ENCODE results near the gene PRPF6.

PRPF6 gene

GRCh38 chr20:63978319-63979228, 2.4 kb upstream of the PRPF6 start:
- no peak for DNase-seq (ENCODE audit: low read depth, low spot score)
- no peaks in the 10 kb centered on the region for H3K27me3 ChIP-seq (ENCODE audit: control insufficient read depth, insufficient read depth, low read length)
- no CpG with 5 or more reads among the region's 52 CpGs for WGBS (ENCODE audit: insufficient coverage, insufficient read length)
- H3K27ac ChIP-seq (ENCODE audit: low read length), result no peak overlapping the region
- peak overlapping the region; percentile 76 for H3K4me3 ChIP-seq (ENCODE audit: low read length)
- no peaks in the 10 kb centered on the region for H3K9me3 ChIP-seq (ENCODE audit: control insufficient read depth, insufficient read depth, low read length)
- peaks cover 5% of the 10 kb centered on the region; the same call in 1 of the 2 replicates for H3K4me1 ChIP-seq (ENCODE audit: control insufficient read depth, insufficient read depth, low read length)
- no peaks in the 10 kb centered on the region for H3K36me3 ChIP-seq (ENCODE audit: control insufficient read depth, insufficient read depth, low read length)

DNA sequence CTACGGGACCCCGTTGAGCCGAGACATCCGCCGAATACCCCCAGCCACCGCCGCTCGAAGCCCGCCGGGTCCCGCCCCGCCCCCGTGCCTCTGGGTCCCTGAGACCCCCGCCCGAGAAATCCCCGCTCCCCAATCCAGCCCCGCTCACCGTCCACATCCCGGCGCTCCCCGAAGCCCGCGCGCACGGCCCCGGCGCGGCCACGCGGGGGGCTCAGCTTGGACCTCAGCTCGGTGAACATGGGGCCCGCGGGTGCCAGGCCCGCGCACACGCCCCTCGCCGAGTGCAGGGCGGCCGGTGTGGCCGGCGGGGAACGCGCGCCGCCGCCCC, 1.7 kb upstream of the PRPF6 start:
- no peak for DNase-seq (ENCODE audit: low read depth, low spot score)
- Histone ChIP-seq H3K27ac (ENCODE audit: low read length) (no peak overlapping the region), H3K4me1 (ENCODE audit: control insufficient read depth, insufficient read depth, low read length) (peaks cover 5% of the 10 kb centered on the region; the same call in 1 of the 2 replicates), H3K9me3 (ENCODE audit: control insufficient read depth, insufficient read depth, low read length) (no peaks in the 10 kb centered on the region), H3K4me3 (ENCODE audit: low read length) (peak overlapping the region; percentile 76), H3K36me3 (ENCODE audit: control insufficient read depth, insufficient read depth, low read length) (no peaks in the 10 kb centered on the region), H3K27me3 (ENCODE audit: control insufficient read depth, insufficient read depth, low read length) (no peaks in the 10 kb centered on the region)
- no CpG with 5 or more reads among the region's 47 CpGs for WGBS (ENCODE audit: insufficient coverage, insufficient read length)

- DNase-seq (ENCODE audit: low read depth, low spot score), result no peak
- Histone ChIP-seq H3K27ac (ENCODE audit: low read length) (no peak within 1 kb of the TSS), H3K36me3 (ENCODE audit: control insufficient read depth, insufficient read depth, low read length) (no peaks in the 10 kb centered on the region; the same call in 1 of the 2 replicates), H3K4me1 (ENCODE audit: control insufficient read depth, insufficient read depth, low read length) (peaks cover 5% of the 10 kb centered on the region; the same call in 1 of the 2 replicates), H3K9me3 (ENCODE audit: control insufficient read depth, insufficient read depth, low read length) (no peaks in the 10 kb centered on the region), H3K27me3 (ENCODE audit: control insufficient read depth, insufficient read depth, low read length) (no peaks in the 10 kb centered on the region), H3K4me3 (ENCODE audit: low read length) (peak within 1 kb of the TSS; percentile 76)
- WGBS (ENCODE audit: insufficient coverage, insufficient read length), result no CpG with 5 or more reads among the region's 52 CpGs
These were observed 1.2 kb upstream of the PRPF6 start, which contains the start of gene SAMD10 for GRCh38 chr20:63979557-63980316. TSS of gene SAMD10 (minus strand) at chr20:63979642. CDS start at chr20:63979467, 175 bp downstream.

DNA sequence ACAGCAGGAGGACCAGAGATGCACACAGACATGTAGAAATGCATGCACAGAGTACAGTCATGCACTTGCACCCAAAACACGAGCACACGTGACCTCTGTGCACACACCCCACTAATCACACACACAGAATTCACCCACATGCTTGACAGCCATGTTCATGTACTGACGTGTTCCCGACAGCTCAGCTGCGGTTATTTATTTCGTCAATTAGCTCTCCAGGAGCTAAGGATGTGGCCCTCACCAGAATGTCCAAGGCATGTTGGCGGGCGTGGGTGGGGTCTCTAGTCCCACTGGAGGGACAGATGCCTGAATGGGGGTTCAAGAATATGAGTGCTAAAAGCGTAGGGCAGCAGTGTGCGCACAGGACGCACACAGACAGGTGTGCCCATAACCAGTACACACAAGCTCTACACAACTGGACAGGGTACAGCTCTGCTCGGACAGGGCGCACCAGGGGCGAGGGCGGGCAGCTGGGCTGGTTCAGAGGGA, 571 bp upstream of the PRPF6 start:
- Histone ChIP-seq H3K27ac (ENCODE audit: low read length) (no peak overlapping the region), H3K9me3 (ENCODE audit: control insufficient read depth, insufficient read depth, low read length) (no peaks in the 10 kb centered on the region), H3K27me3 (ENCODE audit: control insufficient read depth, insufficient read depth, low read length) (no peaks in the 10 kb centered on the region), H3K36me3 (ENCODE audit: control insufficient read depth, insufficient read depth, low read length) (no peaks in the 10 kb centered on the region; the same call in 1 of the 2 replicates), H3K4me3 (ENCODE audit: low read length) (no peak overlapping the region; the same call in 1 of the 2 replicates), H3K4me1 (ENCODE audit: control insufficient read depth, insufficient read depth, low read length) (peaks cover 5% of the 10 kb centered on the region; the same call in 1 of the 2 replicates)
- DNase-seq (ENCODE audit: low read depth, low spot score), result no peak
- WGBS (ENCODE audit: insufficient coverage, insufficient read length), result no CpG with 5 or more reads among the region's 15 CpGs

DNA sequence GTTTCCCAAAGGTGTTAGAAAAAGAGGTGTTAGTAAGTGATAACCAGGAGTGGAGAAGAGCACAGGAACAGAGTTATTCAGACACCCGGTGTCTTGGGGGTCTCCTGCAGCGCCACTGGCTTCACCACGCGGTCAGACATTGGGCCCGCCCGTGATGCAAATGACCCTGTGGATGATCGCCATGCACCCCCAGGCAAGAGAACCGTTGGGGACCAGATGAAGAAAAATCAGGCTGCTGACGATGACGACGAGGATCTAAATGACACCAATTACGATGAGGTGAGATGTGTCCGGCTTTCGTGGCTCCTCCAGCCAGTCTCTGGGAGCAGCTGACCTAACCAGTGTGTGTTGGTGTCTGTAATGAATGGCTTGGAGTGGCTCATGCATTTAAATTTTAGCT, 2.0 kb downstream of the PRPF6 start:
- no peak for DNase-seq (ENCODE audit: low read depth, low spot score)
- Histone ChIP-seq H3K36me3 (ENCODE audit: control insufficient read depth, insufficient read depth, low read length) (peaks cover 3% of the 10 kb centered on the region; the same call in 1 of the 2 replicates), H3K9me3 (ENCODE audit: control insufficient read depth, insufficient read depth, low read length) (no peaks in the 10 kb centered on the region), H3K27me3 (ENCODE audit: control insufficient read depth, insufficient read depth, low read length) (no peaks in the 10 kb centered on the region), H3K4me3 (ENCODE audit: low read length) (no peak overlapping the region), H3K27ac (ENCODE audit: low read length) (no peak overlapping the region), H3K4me1 (ENCODE audit: control insufficient read depth, insufficient read depth, low read length) (peaks cover 5% of the 10 kb centered on the region; the same call in 1 of the 2 replicates)
- WGBS (ENCODE audit: insufficient coverage, insufficient read length), result no CpG with 5 or more reads among the region's 14 CpGs

- H3K4me1 ChIP-seq (ENCODE audit: control insufficient read depth, insufficient read depth, low read length), result no peaks in the 10 kb centered on the region
- no peak overlapping the region for H3K27ac ChIP-seq (ENCODE audit: low read length)
- peaks cover 38% of the 10 kb centered on the region for H3K36me3 ChIP-seq (ENCODE audit: control insufficient read depth, insufficient read depth, low read length)
- H3K27me3 ChIP-seq (ENCODE audit: control insufficient read depth, insufficient read depth, low read length), result no peaks in the 10 kb centered on the region
- no peak for DNase-seq (ENCODE audit: low read depth, low spot score)
- H3K4me3 ChIP-seq (ENCODE audit: low read length), result no peak overlapping the region
- no CpG with 5 or more reads among the region's 12 CpGs for WGBS (ENCODE audit: insufficient coverage, insufficient read length)
- H3K9me3 ChIP-seq (ENCODE audit: control insufficient read depth, insufficient read depth, low read length), result no peaks in the 10 kb centered on the region
These were observed 20.0 kb downstream of the PRPF6 start for GRCh38 chr20:64000906-64001305.

DNA sequence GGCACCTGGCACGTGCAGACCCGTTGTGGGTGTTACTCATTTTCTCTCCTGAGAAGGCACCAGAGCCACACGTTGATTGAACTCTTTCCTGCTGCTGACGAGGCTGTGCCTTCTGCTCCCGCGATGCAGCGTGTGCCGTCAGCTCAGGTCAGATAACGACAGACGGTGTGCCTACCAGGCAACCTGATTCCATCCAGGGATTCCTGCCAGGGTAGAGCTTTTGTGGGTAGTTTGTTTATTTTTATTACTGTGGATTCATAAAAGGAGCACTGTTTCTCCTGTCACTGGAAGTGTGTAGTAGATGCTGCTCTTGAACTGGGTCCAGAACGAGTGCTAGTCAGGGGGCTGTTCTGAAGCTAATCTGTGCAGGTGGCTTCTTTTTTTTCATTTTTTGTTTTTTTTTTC, 20.7 kb downstream of the PRPF6 start:
- Histone ChIP-seq H3K27ac (ENCODE audit: low read length) (no peak overlapping the region), H3K36me3 (ENCODE audit: control insufficient read depth, insufficient read depth, low read length) (peaks cover 37% of the 10 kb centered on the region), H3K4me1 (ENCODE audit: control insufficient read depth, insufficient read depth, low read length) (no peaks in the 10 kb centered on the region), H3K9me3 (ENCODE audit: control insufficient read depth, insufficient read depth, low read length) (no peaks in the 10 kb centered on the region), H3K27me3 (ENCODE audit: control insufficient read depth, insufficient read depth, low read length) (no peaks in the 10 kb centered on the region), H3K4me3 (ENCODE audit: low read length) (no peak overlapping the region)
- no peak for DNase-seq (ENCODE audit: low read depth, low spot score)
- no CpG with 5 or more reads among the region's 11 CpGs for WGBS (ENCODE audit: insufficient coverage, insufficient read length)

DNA sequence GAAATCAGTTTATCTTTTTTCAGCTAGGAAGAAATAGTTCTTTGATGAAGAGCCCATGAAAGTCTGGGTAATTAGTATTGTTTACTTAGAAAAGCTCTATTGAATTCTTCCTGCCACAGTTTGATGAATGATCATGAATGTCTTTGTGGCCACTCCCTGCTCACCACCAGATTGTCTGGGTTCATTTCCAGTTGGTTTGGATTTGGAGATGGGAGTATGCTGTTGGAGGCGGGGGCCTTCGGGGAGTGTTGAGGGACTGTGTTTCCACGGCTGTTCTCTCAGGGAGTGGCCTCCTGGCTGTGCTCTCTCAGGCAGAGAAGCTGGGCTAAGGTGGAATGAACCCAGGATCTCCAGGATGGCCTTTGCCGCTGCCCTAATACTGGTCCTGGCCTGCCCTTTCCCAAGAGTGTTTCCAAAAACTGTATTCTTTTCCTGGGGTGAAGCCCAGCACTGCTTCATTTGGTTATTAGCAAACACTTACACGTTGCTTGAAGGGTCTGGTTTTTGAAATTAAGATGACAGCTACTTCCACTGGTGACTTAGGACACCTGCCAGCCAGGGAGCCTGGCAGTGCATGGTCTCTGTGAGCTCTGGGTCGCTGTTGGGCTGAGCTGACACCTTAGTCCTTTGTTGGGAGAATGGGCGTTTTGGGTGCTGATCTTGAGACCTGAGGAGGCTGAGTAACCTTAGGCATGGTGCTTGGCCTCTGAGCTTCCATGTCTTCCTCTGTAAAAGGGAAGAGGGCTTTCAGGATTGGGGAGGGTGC, 23.2 kb downstream of the PRPF6 start:
- no CpG with 5 or more reads among the region's 7 CpGs for WGBS (ENCODE audit: insufficient coverage, insufficient read length)
- Histone ChIP-seq H3K4me3 (ENCODE audit: low read length) (no peak overlapping the region), H3K36me3 (ENCODE audit: control insufficient read depth, insufficient read depth, low read length) (peaks cover 33% of the 10 kb centered on the region), H3K27me3 (ENCODE audit: control insufficient read depth, insufficient read depth, low read length) (no peaks in the 10 kb centered on the region), H3K27ac (ENCODE audit: low read length) (no peak overlapping the region), H3K9me3 (ENCODE audit: control insufficient read depth, insufficient read depth, low read length) (no peaks in the 10 kb centered on the region), H3K4me1 (ENCODE audit: control insufficient read depth, insufficient read depth, low read length) (no peaks in the 10 kb centered on the region)
- DNase-seq (ENCODE audit: low read depth, low spot score), result no peak

GRCh38 chr20:64005394-64005793, 24.5 kb downstream of the PRPF6 start:
- no CpG with 5 or more reads among the region's 6 CpGs for WGBS (ENCODE audit: insufficient coverage, insufficient read length)
- Histone ChIP-seq H3K9me3 (ENCODE audit: control insufficient read depth, insufficient read depth, low read length) (no peaks in the 10 kb centered on the region), H3K27me3 (ENCODE audit: control insufficient read depth, insufficient read depth, low read length) (no peaks in the 10 kb centered on the region), H3K27ac (ENCODE audit: low read length) (no peak overlapping the region), H3K4me3 (ENCODE audit: low read length) (no peak overlapping the region), H3K4me1 (ENCODE audit: control insufficient read depth, insufficient read depth, low read length) (no peaks in the 10 kb centered on the region), H3K36me3 (ENCODE audit: control insufficient read depth, insufficient read depth, low read length) (peaks cover 27% of the 10 kb centered on the region)
- DNase-seq (ENCODE audit: low read depth, low spot score), result no peak

DNA sequence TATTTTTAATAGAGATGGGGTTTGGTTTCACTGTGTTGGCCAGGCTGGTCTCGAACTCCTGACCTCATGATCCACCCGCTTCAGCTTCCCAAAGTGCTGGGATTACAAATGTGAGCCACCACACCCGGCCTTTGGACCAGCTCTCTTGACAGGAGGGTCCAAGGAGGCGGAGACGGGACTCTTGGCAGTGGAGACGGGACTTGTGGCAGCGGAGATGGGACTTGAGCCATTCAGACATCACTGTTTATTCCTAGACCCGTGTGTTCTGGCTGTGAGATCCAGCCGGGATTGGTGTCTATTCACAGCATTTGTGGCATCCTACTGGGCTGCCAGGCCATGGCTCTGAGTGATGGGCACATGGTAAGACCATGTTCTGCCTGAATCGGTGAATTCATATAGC, 25.6 kb downstream of the PRPF6 start:
- Histone ChIP-seq H3K4me1 (ENCODE audit: control insufficient read depth, insufficient read depth, low read length) (no peaks in the 10 kb centered on the region), H3K36me3 (ENCODE audit: control insufficient read depth, insufficient read depth, low read length) (peaks cover 30% of the 10 kb centered on the region), H3K4me3 (ENCODE audit: low read length) (no peak overlapping the region), H3K27me3 (ENCODE audit: control insufficient read depth, insufficient read depth, low read length) (no peaks in the 10 kb centered on the region), H3K9me3 (ENCODE audit: control insufficient read depth, insufficient read depth, low read length) (no peaks in the 10 kb centered on the region), H3K27ac (ENCODE audit: low read length) (no peak overlapping the region)
- DNase-seq (ENCODE audit: low read depth, low spot score), result no peak
- no CpG with 5 or more reads among the region's 10 CpGs for WGBS (ENCODE audit: insufficient coverage, insufficient read length)

All from iPS DF 6.9 (cell line).